BLaER1 (cell line): ENCODE measurements around the gene LSM4.
A peak's percentile ranks its signal among the peaks of the same experiment; 100 is the strongest.

ENCODE experiments used
- H3K27ac ChIP-seq: shearing (Covaris generic); formaldehyde crosslinking; 2 replicates; pipeline ENCODE4 v1.8.1; 2022
- H3K27me3 ChIP-seq: shearing (Covaris generic); formaldehyde crosslinking; 2 replicates; pipeline ENCODE4 v1.8.1; 2022
- H3K36me3 ChIP-seq: shearing (Covaris generic); formaldehyde crosslinking; 2 replicates; pipeline ENCODE4 v1.8.1; 2022
- H3K4me1 ChIP-seq: shearing (Covaris generic); formaldehyde crosslinking; 2 replicates; pipeline ENCODE4 v1.8.1; 2022
- H3K4me2 ChIP-seq: shearing (Covaris generic); formaldehyde crosslinking; 2 replicates; pipeline ENCODE4 v1.8.1; 2022
- H3K4me3 ChIP-seq: shearing (Covaris generic); formaldehyde crosslinking; 2 replicates; pipeline ENCODE4 v1.8.1; 2022
- H3K9ac ChIP-seq: shearing (Covaris generic); formaldehyde crosslinking; 2 replicates; pipeline ENCODE4 v1.8.1; 2022
- H3K9me3 ChIP-seq: shearing (Covaris generic); formaldehyde crosslinking; 2 replicates; pipeline ENCODE4 v1.8.1; 2022
- H4K20me1 ChIP-seq: shearing (Covaris generic); formaldehyde crosslinking; 2 replicates; pipeline ENCODE4 v1.8.1; 2022
- Cebpa-rat ChIP-seq: shearing (Covaris generic); IDR thresholded peaks from 2 replicates; pipeline ENCODE4 v1.8.1; 2022

LSM4 gene

DNA sequence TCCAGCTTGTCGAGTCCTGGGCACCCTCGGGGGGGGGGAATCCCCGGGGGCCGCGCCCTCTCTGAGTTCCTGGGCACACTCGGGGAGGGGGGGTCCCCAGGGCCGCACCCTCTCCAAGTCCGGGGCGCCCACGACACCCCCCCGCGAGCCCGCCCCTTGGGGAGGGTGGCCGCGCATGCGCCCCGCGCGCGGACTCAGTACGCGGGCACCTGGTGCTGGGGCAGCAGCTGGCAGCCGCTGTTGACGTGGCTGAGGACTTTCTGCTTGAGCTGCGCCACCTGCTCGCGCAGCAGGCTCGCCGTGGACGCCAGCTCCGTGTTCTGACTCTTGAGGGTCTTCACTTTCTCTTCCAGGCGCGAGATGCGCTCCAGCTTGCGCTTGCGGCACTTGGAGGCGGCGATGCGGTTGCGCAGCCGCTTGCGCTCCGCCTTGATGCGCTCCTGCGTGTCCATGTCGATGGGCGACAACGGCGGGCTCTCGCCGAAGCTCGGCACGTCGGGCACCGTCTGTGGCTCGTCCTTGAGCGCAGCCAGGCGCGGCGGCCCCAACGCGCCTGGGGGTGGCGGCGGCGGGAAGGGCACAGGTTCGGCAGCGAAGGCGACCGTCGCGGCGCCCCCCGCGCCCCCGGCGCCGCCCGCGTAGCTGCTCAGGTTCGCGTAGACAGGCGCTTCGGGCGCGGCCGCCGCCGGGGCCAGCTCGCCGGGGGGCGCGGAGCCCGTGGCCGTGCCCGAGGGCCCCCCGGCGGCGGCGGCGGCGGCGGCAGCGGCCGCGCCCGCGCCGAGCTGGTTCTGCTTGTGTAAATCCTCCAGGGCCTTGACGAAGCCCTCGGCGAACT is 42.4 kb downstream of the LSM4 start:
- H3K27me3 ChIP-seq = no peaks in the 10 kb centered on the region
- peaks cover 33% of the 10 kb centered on the region for H3K36me3 ChIP-seq
- peak overlapping the region; percentile 100 for H3K9ac ChIP-seq
- H3K9me3 ChIP-seq = no peaks in the 10 kb centered on the region
- H4K20me1 ChIP-seq = peaks cover 57% of the 10 kb centered on the region
- peaks cover 64% of the 10 kb centered on the region for H3K4me1 ChIP-seq
- H3K27ac ChIP-seq = peak overlapping the region; percentile 100
- no peak for TF ChIP-seq Cebpa-rat
- peak overlapping the region; percentile 95 for H3K4me2 ChIP-seq
- peak overlapping the region; percentile 99 for H3K4me3 ChIP-seq

- Histone ChIP-seq H3K36me3 (peaks cover 41% of the 10 kb centered on the region), H3K27me3 (no peaks in the 10 kb centered on the region), H3K9me3 (no peaks in the 10 kb centered on the region), H3K4me3 (peak overlapping the region; percentile 99), H3K27ac (peak overlapping the region; percentile 100), H4K20me1 (peaks cover 64% of the 10 kb centered on the region), H3K4me2 (peak overlapping the region; percentile 95), H3K4me1 (peaks cover 61% of the 10 kb centered on the region), H3K9ac (peak overlapping the region; percentile 100)
- TF ChIP-seq Cebpa-rat = no peak
Observed at GRCh38 chr19:18279516-18280246, 43.2 kb downstream of the LSM4 start.

DNA sequence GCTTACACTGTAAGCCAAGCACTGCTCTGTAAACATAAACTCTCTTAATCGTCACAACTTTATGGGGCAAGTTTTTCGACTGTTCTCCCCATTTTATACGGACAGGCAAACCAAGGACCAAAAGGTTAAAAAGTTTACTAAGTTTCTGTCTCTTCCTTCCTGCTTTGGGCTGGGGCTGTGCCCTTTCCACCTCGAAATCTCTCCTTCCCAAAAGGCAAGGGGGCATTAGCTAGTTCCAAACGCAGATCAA is 43.7 kb downstream of the LSM4 start:
- Histone ChIP-seq H3K27me3 (no peaks in the 10 kb centered on the region), H3K9ac (peak overlapping the region; percentile 100), H3K4me1 (peaks cover 57% of the 10 kb centered on the region), H3K9me3 (no peaks in the 10 kb centered on the region), H3K4me2 (peak overlapping the region; percentile 95), H3K36me3 (peaks cover 46% of the 10 kb centered on the region), H3K4me3 (peak overlapping the region; percentile 99), H3K27ac (peak overlapping the region; percentile 100; the same call in 1 of the 2 replicates), H4K20me1 (peaks cover 69% of the 10 kb centered on the region)
- TF ChIP-seq Cebpa-rat = no peak

GRCh38 chr19:18278521-18279265 is 44.2 kb downstream of the LSM4 start:
- Histone ChIP-seq H3K27me3 (no peaks in the 10 kb centered on the region), H3K4me2 (peak overlapping the region; percentile 95), H3K4me1 (peaks cover 54% of the 10 kb centered on the region), H3K27ac (peak overlapping the region; percentile 100; the same call in 1 of the 2 replicates), H3K36me3 (peaks cover 51% of the 10 kb centered on the region), H3K9ac (peak overlapping the region; percentile 100), H3K4me3 (peak overlapping the region; percentile 99), H4K20me1 (peaks cover 74% of the 10 kb centered on the region), H3K9me3 (no peaks in the 10 kb centered on the region)
- TF ChIP-seq Cebpa-rat = no peak

DNA sequence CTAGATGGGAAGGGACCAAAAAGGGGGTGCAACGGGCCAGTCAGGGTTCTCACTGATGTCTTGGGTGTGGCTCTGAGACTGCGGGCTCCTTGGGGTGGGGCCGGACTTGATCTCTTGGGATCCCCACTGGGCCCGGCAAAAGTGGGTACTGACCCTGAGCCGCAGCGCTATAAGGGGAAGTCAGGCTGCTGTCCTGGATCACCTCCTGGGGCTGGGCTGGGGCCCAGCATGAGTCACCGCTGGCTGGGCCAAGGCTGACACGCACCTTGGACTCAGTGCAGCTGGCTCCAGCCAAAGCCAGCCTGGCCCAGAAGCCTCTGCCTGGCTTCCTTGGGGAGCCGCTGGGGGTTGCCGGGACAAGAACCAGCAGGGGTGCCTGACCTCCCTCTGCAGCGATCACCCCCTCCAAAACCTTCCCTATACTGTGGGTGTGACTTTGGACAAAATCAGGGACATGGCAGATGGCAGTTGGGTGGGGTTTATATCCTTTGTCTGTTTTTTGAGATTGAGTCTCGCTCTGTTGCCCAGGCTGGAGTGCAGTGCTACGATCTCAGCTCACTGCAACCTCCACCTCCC is 48.0 kb downstream of the LSM4 start:
- peaks cover 38% of the 10 kb centered on the region for H3K4me1 ChIP-seq
- H3K27ac ChIP-seq = no peak overlapping the region
- H3K9ac ChIP-seq = no peak overlapping the region
- no peak for TF ChIP-seq Cebpa-rat
- H3K27me3 ChIP-seq = no peaks in the 10 kb centered on the region
- no peaks in the 10 kb centered on the region for H3K9me3 ChIP-seq
- no peak overlapping the region for H3K4me2 ChIP-seq
- H4K20me1 ChIP-seq = peaks cover 99% of the 10 kb centered on the region
- H3K4me3 ChIP-seq = no peak overlapping the region
- H3K36me3 ChIP-seq = peaks cover 58% of the 10 kb centered on the region

- no peak within 1 kb of the TSS for H3K9ac ChIP-seq
- TF ChIP-seq Cebpa-rat = no peak
- no peak within 1 kb of the TSS for H3K27ac ChIP-seq
- H3K36me3 ChIP-seq = peaks cover 58% of the 10 kb centered on the region
- no peaks in the 10 kb centered on the region for H3K9me3 ChIP-seq
- peaks cover 38% of the 10 kb centered on the region for H3K4me1 ChIP-seq
- no peak within 1 kb of the TSS for H3K4me2 ChIP-seq
- no peak within 1 kb of the TSS for H3K4me3 ChIP-seq
- no peaks in the 10 kb centered on the region for H3K27me3 ChIP-seq
- H4K20me1 ChIP-seq = peaks cover 97% of the 10 kb centered on the region
Observed at GRCh38 chr19:18274219-18274780, 48.6 kb downstream of the LSM4 start, which contains the start of gene IQCN. TSS of gene IQCN (minus strand) at chr19:18274452. CDS start at chr19:18269478, 4,974 bp downstream.

DNA sequence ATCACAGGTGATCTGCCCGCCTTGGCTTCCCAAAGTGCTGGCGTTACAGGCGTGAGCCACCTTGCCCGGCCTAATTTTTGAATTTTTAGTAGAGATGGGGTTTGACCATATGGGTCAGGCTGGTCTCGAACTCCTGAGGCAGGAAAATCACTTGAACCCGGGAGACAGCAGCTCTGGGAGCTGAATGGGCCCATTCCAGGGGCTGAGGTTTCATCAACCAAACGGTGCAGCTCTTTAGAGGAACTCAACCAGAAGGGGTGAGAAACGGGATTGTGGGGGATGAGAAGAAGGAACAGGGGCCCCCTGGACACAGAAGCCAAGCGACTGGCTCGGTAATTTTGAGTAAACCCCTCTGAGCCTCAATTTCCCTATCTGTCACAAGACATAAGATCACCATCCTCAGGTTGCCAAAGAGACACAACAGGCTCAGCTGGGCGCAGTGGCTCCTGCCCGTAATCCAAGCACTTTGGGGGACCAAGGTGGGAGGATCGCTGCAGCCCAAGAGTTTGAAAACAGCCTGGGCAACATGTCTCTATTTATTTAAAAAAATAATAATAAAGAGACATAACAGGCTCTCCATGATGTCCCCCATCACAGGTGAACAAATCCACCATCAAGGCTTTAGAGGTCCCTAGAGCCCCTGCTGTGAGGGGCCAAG is 49.2 kb downstream of the LSM4 start:
- Histone ChIP-seq H3K4me2 (no peak overlapping the region), H3K4me3 (no peak overlapping the region), H4K20me1 (peaks cover 91% of the 10 kb centered on the region)

DNA sequence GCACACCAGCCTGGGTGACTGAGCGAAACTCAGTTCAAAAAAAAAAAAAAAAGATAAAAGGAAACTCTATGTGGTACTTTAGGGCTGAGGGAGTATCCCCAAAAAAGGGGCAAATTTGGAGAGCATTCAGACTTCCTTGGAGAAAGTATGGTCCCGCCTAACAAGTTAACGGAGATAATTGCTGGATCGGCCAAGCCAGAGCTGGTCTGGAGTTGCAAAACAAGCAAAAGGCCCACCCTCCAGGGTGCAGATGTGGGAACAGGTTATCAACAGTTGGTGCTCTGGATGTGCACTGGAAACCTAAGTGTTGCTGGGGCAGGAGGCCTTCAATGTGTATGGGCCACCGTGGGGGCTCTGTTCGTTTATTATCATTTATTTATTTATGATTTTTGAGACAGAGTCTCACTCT is 51.4 kb downstream of the LSM4 start:
- no peaks in the 10 kb centered on the region for H3K9me3 ChIP-seq
- peaks cover 69% of the 10 kb centered on the region for H4K20me1 ChIP-seq
- no peak overlapping the region for H3K4me3 ChIP-seq
- no peaks in the 10 kb centered on the region for H3K27me3 ChIP-seq
- no peak for TF ChIP-seq Cebpa-rat
- H3K4me2 ChIP-seq = no peak overlapping the region
- peaks cover 63% of the 10 kb centered on the region for H3K36me3 ChIP-seq
- peaks cover 16% of the 10 kb centered on the region for H3K4me1 ChIP-seq
- H3K27ac ChIP-seq = no peak overlapping the region
- no peak overlapping the region for H3K9ac ChIP-seq

More for the DNA sequence above, 49.2 kb downstream of the LSM4 start:
- no peak for TF ChIP-seq Cebpa-rat
- Histone ChIP-seq H3K9me3 (no peaks in the 10 kb centered on the region), H3K36me3 (peaks cover 58% of the 10 kb centered on the region), H3K27ac (no peak overlapping the region), H3K9ac (no peak overlapping the region), H3K27me3 (no peaks in the 10 kb centered on the region), H3K4me1 (peaks cover 32% of the 10 kb centered on the region)

DNA sequence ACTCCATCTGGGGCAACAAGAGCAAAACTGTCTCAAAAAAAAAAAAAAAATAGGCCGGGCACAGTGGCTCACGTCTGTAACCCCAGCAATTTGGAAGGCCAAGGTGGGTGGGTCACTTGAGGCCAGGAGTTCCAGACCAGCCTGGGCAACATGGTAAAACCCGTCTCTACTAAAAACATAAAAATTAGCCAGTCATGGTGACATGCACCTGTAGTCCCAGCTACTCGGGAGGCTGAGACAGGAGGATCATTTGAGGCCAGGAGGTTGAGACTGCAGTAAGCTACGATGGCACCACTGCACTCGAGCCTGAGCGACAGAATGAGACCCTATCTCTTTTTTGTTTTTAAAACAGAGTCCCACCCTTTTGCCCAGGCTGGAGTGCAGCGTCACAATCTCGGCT is 52.5 kb downstream of the LSM4 start:
- Histone ChIP-seq H3K27ac (no peak overlapping the region), H3K4me3 (no peak overlapping the region), H3K9ac (no peak overlapping the region), H3K36me3 (peaks cover 63% of the 10 kb centered on the region), H3K4me2 (no peak overlapping the region), H3K4me1 (peaks cover 16% of the 10 kb centered on the region), H3K27me3 (no peaks in the 10 kb centered on the region), H3K9me3 (no peaks in the 10 kb centered on the region), H4K20me1 (peaks cover 58% of the 10 kb centered on the region)
- TF ChIP-seq Cebpa-rat = no peak
